GM18507 (cell line): ENCODE measurements around the gene SHOC2.

Experiments used
- DNase-seq: peaks from one replicate; pipeline ENCODE4 v3.0.0; 2011; ENCODE audit warnings: low read depth; ENCODE audit not compliant: insufficient read length; ENCODE audit errors: extremely low spot score
- FAIRE-seq: peaks from 2 replicates; lab custom pipeline; 2011; peaks lifted over from hg19 to GRCh38; lab: Jason Lieb, UNC

The SHOC2 gene

DNA sequence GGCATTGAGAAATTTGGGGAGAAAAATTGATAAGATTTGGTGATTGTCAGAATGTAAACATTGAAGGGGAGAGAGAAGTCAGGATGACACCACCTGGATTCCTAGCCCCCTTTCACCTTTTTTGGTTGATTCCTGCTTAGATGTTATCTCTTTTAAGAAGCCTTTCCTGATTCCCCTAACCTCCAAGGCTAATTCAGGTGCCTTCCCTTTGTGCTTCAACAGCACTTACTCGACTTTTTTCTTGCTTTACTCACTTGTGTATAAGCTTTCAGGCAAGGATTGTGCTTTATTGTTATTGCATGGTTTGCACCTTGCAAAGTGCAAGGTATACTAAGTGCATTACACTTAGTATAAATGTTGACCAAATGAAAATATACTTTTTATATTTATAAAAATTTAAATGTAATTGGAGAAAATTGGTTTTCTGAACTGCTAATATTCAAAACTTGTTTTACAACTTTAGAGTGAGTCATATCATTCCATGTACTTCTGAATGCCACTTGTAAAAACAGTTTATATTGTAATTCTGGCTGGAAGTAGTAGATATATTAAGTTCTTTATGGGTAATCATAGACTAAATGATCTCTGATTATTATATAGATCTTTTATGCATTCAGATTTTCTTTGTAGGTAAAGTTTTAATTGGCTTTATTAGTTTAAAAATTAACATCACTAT, 13.2 kb downstream of the SHOC2 start:
- DNase-seq (no peak), FAIRE-seq (no peak)

DNA sequence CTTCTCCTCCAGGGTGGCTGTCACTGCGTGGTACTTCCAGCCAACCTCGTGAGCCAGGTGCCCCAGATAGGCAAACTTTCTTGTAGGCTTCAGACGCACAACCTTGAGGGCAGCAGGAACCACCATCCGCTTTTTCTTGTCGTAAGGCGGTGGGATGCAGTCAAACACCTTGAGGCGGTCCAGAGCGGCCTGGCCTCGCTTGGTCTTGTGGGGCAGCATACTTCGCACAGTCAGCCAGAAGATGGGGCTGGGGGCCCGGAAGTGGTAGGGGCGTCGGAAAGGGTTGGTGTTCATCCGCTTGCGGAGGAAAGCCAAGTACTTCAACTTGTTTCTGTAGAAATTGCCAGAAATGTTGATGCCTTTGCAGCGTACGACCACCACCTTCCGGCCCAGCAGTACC, 17.4 kb downstream of the SHOC2 start:
- FAIRE-seq, result no peak

DNA sequence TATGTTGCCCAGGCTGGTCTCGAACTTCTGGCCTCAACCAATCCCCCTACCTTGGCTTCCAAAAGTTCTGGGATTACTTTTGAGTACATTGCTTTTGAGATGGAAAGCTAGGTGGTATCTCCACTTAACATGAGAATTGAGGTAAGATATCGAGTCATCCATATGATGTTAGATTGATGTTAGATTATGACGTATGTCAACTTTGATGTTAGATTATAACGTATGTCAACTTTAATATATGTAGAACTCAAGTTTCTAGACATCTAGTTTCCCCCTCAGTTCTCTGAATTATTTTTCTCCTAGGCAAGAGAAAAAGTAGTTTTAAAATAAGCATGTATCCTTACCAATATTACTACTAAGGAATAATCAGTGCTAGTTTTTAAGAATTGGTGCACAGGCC, 20.0 kb downstream of the SHOC2 start:
- DNase-seq, result no peak
- FAIRE-seq, result peak; percentile 51

More for the DNA sequence above, 17.4 kb downstream of the SHOC2 start:
- no peak for DNase-seq

DNA sequence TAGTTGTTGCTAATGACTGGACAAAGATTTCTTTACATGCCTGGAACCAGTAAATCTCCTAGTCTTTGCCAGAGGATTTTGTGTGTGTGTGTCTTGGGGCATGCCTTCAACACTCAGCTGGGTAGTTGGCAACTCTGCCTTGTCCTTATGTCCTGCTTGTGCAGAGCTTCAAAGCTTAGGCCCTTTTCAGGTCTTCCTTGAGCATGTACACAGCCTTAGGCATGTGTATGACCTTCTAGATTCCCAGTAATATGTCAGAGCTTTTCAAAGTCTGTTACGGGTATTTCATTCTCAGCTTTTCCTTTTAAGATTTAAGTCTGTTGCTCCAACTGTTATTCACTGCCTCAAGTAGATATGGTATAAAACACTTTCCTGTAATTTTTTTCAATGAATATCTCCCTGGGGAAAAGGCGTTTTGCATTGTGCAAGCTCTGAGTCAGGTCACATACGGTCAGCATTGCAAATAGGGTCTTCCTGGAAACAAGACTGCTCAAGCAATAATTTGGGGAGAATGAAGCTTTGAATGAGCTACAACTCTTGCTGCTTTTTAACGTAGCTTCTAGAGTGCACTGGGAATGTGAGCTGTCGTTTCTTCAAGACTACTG, 25.5 kb downstream of the SHOC2 start:
- DNase-seq (no peak), FAIRE-seq (no peak)

DNA sequence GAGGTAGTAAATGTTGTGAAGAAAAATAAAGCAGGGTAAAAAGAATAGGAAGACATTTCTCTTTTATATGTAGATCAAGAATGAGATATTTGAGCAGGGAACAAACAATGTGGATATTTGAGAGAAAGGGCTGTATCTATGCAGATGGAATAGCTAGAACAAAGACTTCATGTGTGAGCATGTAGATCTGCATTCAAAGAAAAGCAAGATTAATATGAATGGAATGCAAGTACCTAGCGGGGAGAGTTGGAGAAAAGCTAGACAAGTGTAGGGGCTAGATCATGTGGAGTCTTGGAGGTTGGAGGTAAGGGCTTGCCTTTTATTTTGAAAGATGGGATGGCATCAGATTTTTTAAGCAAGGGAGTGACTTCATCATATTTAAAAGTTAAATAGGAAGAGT, 27.1 kb downstream of the SHOC2 start:
- DNase-seq (no peak), FAIRE-seq (no peak)

DNA sequence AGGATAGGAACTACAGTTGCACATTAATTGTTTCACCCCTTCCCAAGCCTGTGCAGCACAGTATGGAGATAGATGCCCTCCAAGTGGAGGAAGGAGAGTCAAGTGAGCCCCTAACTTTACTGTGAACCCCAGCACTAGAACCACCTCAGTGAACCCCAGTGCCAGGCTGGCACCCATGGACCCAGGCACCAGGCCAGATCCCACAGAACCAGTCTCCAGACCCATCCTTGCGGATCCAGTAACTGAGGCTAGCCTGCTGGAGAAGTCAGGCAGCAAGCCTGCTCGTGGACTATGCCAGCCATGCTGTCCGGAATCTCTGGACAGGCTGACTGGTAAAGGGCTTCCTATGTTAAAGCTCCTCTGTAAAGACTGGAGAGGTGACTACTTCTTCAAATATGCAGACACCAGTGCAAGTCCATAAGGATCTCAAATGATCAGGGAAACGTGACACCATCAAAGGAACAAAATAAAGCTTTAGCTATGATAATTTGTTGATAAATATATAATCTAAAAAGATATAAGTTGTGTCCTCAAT, 27.7 kb downstream of the SHOC2 start:
- DNase-seq (no peak), FAIRE-seq (no peak)

DNA sequence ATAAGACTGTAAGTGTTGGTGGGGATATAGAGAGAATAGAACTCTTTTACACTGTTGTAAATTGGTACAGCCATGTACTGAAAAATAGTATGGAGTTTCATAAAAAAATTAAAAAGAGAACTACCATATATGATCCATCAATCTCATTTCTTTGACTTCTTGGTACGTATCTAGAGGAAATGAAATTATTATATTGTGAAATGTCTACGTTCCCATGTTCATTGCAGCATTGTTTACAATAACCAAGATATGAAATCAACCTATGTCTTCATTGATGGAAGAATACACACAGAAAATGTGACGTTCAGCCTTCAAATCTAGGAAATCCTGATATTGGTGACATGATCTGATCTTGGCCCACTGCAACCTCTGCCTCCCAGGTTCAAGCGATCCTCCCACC, 32.0 kb downstream of the SHOC2 start:
- DNase-seq, result no peak

DNA sequence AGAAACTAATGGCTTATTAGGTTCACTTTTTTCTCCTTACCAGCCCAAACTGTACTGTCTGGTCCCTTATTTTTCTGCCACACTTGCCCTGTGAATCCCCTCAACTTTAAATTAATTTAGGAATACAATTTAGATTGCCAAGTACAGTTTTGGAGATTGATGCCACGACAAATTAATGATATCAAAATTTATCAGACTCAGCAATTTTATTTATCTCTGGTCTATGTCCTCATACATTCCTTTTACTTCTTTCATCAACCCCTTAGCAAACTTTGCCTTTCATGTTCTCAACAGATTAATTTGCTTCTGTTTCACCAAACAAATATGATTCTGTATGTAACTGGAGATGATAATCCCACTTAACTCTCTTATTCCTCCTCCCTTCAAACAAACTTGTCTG, 38.2 kb downstream of the SHOC2 start:
- DNase-seq, result no peak
- FAIRE-seq, result no peak

More for the DNA sequence above, 32.0 kb downstream of the SHOC2 start:
- FAIRE-seq, result no peak

DNA sequence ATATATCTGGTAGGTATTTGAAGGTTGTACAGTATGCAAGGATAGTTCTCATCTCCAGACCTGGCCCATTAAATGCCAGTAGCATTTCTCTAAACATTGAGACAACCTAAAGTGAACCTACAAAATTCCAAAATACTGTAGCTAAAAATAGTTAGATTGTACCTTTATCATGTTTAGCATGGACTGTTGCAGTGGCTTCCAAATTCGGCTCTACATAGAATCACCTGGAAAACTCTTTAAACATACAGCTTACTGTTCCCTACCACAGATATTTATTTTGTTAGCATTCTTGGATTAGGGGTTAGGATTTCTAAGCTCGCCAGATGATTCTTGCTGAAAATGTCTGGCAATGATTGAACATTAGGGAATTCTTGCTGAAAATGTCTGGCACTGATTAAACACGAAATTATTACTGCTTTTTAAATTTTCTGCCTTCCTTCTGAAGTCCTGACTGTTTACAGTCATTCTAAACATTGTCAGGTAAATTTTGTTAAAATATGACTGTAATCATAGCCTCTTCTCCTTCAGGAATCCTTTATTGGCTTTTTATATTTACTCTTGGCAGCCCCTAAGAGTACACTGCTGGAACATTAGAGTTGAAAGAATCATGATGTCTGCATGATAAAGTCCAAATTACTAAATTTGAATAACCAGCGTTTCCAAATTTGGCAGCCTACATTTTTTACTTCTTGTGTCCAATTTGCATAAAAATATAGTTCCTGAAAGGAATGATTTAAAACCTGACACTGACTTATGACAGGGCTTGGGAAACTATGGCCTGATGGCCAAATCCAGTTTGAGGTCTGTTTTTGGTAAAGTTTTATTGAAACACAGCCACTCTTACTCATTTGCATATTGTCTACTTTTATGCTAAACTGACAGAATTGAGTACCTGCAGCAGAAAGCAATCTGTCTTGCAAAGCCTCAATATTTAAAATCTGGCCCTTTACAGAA, 40.3 kb downstream of the SHOC2 start:
- DNase-seq (no peak), FAIRE-seq (no peak)

DNA sequence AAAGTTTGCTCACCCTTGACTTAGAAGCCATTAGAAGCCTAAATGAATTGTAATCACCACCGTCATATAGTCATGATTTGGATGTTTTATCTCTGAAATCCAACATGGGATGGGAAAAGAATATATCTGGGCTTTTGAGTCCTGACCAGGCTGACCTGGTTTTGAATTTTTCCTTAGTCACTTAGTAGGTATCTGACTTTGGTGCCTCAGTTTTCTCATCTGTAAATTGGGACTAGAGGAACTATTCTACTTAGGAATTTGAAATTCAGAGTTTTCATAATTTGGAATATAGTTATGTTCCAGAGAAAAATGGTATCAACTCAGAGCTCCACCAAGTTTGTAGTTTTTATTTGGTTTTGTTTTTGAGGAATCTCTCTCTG, 40.9 kb downstream of the SHOC2 start:
- FAIRE-seq, result no peak
- no peak for DNase-seq

DNA sequence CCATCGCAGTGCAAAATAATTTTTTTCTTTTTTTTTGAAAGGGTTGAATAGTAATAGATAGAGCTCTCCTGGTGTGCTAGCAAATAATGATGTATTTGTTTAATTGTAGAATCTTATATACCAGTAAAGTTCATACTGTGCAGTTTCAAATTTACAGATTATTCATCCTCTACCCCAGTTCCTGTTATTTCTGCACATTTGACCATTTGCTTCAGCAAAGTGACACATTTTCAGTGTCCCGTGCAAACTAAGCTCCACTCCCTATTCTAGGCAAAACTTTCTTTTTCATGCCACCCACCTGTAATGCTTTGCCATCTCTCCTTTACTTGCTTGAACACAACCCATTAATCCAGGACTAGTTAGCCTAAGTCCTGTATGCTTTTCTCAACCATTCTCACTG, 43.0 kb downstream of the SHOC2 start:
- peak; percentile 71 for FAIRE-seq
- DNase-seq, result no peak

DNA sequence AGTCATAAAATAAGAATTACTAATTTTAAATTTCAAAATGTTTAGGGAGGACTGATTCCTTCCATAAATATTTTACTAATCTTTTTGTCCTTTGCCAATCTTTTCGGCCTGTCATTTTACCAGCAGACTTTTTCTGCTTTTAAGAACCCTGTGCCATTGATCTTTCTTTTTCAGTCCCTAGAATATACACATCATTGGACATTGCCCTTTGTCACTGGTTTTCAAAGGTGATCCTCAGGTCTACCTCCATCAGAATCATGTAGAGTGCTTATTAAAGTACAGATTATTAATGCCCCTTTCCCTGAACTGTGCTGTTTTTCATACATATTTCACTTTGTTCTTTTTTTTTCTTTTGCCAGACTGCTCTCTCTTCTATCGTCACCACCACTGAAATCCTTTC, 43.8 kb downstream of the SHOC2 start:
- DNase-seq (no peak), FAIRE-seq (no peak)

DNA sequence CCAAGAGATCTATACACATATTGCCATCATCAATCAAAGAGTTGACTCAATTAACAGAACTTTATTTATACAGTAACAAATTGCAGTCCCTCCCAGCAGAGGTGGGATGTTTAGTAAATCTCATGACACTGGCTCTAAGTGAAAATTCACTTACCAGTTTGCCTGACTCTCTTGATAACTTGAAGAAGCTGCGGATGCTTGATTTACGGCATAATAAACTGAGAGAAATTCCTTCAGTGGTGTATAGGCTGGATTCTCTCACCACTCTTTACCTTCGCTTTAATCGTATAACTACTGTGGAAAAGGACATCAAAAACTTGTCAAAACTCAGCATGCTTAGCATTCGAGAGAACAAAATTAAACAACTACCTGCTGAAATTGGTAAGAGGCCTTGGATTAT, 45.3 kb downstream of the SHOC2 start:
- FAIRE-seq, result no peak
- DNase-seq, result no peak

DNA sequence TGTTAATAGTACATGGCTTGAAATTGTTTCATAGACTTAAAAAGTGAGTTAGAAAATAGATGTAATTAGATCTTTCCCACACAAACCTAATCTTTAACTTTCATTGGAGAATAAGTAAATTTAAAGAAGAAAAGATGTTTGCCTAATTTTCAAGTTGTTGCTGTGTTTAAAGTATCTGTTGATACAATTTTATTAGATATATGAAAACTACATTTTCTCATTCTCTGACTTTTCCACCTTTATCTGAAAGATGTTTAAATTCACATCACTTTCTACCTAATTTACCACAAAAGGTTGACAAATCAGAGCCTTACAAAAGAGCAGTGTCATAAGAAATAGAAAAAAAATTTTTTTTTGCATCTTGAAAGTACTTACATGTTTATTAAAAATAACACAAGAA, 45.8 kb downstream of the SHOC2 start:
- no peak for DNase-seq
- no peak for FAIRE-seq

DNA sequence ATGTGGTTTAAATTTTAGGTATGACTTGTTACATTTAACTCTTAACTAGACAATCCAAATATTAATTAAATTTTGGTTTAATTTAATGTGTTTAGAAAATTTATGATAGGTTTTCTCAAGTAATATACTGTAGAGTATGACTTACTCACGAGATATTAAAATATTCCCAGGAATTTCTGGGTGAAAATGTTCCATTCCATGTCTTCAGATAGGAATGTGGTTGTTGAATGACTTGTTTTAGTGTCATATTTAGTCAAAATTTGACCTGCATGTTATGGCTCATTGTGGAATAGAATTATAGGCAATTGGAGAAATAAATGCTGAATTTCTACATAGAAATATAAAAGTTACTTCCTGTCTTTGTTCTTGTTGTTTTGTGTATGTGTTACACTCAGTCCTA, 46.7 kb downstream of the SHOC2 start:
- DNase-seq (no peak), FAIRE-seq (no peak)

DNA sequence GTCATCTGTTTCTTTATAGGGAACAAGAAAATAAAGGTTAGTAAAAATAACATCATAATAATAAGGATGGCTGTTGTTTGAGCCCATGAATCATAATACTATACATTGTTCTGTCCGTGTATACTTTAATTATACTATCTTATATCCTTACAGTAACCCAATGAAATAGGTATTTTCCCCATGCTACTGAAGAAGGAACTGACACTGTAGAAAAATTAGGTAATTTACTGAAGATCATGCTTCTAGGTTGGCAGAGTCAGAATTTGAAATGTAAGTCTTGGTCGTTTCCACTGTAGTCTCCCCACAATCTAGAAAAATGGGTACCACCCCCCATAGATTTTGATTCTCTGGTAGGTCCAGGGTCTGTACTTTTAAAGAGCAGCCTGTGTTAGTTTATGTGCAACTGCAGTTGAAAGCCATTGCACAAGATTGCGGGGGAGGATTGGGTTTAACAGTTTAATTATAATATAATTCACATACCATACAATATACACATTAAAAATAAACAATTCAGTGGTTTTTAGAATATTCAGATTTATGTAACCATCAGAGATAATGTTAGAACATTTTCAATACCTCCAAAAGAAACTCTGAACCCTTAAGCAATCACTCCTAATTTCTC, 47.7 kb downstream of the SHOC2 start:
- FAIRE-seq (peak; percentile 33), DNase-seq (no peak)

DNA sequence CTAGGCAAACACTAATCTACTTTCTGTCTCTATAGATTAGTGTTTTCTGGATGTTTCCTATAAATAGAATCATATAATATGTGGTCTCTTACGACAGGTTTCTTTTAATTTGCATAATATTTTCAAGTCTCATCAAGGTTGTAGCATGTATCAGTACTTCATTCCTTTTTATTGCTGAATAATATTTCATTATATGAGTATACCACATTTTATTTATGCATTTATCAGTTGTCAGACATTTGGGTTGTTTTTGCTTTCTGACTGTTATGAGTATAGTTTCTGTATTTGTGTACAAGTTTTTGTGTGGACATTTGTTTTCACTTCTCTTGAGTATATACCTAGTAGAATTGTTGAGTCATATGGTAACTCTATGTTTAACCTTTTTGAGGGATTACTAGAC, 48.2 kb downstream of the SHOC2 start:
- no peak for DNase-seq
- peak; percentile 60 for FAIRE-seq

DNA sequence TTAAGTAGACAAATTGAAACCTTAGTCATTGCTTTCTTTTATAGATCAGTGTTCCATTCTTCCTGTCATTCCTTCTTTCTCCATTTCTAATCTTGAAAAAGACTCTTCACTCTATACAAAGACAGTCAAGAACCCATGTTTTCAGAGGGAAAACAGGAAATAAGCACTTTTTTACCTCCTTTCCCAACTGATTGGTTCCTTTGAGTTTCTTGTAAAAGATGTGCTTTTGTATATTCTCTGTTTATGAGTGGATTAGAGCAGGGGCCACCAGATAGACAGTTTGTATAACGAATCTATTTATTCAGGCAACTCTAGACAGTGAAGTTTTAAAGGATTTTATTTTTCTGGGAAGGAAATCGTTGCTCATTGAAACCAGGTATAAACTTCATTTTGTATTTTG, 49.8 kb downstream of the SHOC2 start:
- no peak for FAIRE-seq

DNA sequence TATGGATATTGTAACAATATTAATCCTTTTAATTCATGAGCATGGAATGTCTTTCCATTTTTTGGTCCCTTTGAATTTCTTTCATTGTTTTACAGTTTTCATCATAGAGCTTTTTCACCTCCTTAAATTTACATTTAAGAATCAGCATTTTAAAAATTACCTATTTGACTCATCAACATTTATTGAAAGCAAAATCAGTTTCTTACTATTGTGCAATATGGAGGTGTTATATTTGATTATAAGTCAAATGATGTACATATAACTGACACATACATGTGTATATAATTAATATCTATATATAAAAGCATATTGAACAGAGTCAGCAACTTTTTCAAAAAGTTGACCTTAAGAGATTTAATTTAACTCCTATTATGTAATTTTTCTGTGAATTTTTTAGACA, 52.2 kb downstream of the SHOC2 start:
- DNase-seq (no peak), FAIRE-seq (no peak)

More for the DNA sequence above, 49.8 kb downstream of the SHOC2 start:
- DNase-seq, result no peak
